Chondrocyte (in vitro differentiated cells): ENCODE data around the gene XKR7. TPM values are rescaled to one million over a fixed set of nuclear protein-coding genes. Genes with fewer than 3 reads are reported as not detected.
A peak's percentile ranks its signal among the peaks of the same experiment; 100 is the strongest.

Experiments
- DNase-seq: peaks from one replicate; pipeline ENCODE4 v3.0.0; 2021; ENCODE audit warnings: mixed read lengths, low spot score
- H3K27ac Mint-ChIP-seq: one replicate; pipeline ENCODE4 v1.8.0; 2021; ENCODE audit warnings: mild to moderate bottlenecking, moderate library complexity, mixed read lengths; ENCODE audit not compliant: unreplicated experiment
- H3K27me3 Mint-ChIP-seq: 2 replicates; pipeline ENCODE4 v1.8.0; 2021; ENCODE audit warnings: low read depth, mixed read lengths
- H3K36me3 Mint-ChIP-seq: 2 replicates; pipeline ENCODE4 v1.8.0; 2021; ENCODE audit warnings: low read depth, mixed read lengths
- H3K4me1 Mint-ChIP-seq: 2 replicates; pipeline ENCODE4 v1.8.0; 2021; ENCODE audit warnings: low read depth, mild to moderate bottlenecking, mixed read lengths
- H3K4me3 Mint-ChIP-seq: one replicate; pipeline ENCODE4 v1.8.0; 2021; ENCODE audit warnings: mild to moderate bottlenecking, moderate library complexity, mixed read lengths; ENCODE audit not compliant: unreplicated experiment
- H3K9me3 Mint-ChIP-seq: 2 replicates; pipeline ENCODE4 v1.8.0; 2021; ENCODE audit warnings: low read depth, mixed read lengths
- total RNA-seq: library from RNA; stranded (reverse); gene quantifications from 3 replicates; pipeline ENCODE4 v1.2.1, GENCODE V29; 2021
- TF ChIP-seq, protein P1 (sequence below): fragments of 200-600 bp; sonication (generic); IDR thresholded peaks from 2 replicates; pipeline ENCODE4 v1.5.0; 2021; ENCODE audit warnings: antibody characterized with exemption, mild to moderate bottlenecking, moderate library complexity

The XKR7 gene
- total RNA-seq, 1 donor from 2014 or later = 0.02 TPM

DNA sequence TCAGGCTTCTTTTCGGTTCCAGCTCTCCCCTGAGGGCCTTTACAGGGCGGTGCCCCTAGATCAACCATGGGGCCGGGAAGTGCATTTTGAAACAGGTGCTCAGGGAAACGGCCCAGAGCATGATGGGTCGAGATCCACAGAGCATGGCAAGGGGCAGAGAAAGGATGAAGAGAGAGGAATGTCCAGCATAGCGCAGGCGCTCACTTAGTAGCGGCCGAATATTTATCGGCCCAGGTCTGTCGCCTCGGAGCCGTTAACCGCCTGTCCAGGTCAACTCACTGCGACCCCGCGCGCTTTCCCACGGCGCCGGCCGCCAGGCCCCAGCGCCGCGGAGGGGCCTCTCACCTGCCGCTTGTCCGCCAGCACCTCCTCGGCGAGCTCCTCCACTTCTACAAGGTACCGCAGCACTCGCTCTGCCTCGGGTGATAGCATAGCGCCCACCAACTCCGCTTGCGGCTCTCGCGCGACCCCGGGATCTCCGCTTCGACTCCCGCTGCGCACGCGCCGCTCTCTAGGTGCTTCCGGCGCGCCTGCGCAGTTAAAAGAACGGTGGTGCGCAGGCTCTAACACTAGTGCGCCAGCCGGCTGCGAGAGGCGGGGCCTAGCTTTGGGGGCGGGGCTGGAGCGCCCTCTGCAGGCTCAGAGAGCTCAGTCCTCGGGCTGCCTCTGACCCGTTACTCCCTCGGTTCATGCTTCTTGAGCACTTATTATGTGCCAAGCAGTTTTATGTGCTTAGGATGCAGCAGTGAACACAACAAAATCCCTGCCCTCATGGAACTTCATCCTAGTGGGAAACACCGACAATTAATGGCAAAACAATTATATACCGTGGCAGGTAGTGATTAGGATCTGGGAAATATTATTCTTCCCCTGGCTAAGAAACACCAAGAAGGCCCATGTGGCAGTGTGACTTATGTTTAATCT lies 16.2 kb upstream of the XKR7 start, which contains the start of gene PDRG1:
Gene PDRG1, minus strand, starts transcription at position 517 of the 924 bp plus-strand sequence. Its CDS starts 85 bp downstream, at position 432.
- peaks cover 28% of the 10 kb centered on the region for H3K27me3 Mint-ChIP-seq
- peaks cover 3% of the 10 kb centered on the region for H3K9me3 Mint-ChIP-seq
- DNase-seq = peak; percentile 97
- TF ChIP-seq, protein P1, sequence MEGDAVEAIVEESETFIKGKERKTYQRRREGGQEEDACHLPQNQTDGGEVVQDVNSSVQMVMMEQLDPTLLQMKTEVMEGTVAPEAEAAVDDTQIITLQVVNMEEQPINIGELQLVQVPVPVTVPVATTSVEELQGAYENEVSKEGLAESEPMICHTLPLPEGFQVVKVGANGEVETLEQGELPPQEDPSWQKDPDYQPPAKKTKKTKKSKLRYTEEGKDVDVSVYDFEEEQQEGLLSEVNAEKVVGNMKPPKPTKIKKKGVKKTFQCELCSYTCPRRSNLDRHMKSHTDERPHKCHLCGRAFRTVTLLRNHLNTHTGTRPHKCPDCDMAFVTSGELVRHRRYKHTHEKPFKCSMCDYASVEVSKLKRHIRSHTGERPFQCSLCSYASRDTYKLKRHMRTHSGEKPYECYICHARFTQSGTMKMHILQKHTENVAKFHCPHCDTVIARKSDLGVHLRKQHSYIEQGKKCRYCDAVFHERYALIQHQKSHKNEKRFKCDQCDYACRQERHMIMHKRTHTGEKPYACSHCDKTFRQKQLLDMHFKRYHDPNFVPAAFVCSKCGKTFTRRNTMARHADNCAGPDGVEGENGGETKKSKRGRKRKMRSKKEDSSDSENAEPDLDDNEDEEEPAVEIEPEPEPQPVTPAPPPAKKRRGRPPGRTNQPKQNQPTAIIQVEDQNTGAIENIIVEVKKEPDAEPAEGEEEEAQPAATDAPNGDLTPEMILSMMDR = peak; percentile 98
- peak within 1 kb of the TSS; percentile 96 for H3K27ac Mint-ChIP-seq
- peak within 1 kb of the TSS; percentile 99 for H3K4me3 Mint-ChIP-seq
- H3K36me3 Mint-ChIP-seq = peaks cover 23% of the 10 kb centered on the region
- peaks cover 26% of the 10 kb centered on the region for H3K4me1 Mint-ChIP-seq

GRCh38 chr20:31953556-31954148 lies 14.3 kb upstream of the XKR7 start:
- Mint-ChIP-seq H3K9me3 (no peaks in the 10 kb centered on the region), H3K36me3 (peaks cover 10% of the 10 kb centered on the region), H3K4me1 (peaks cover 26% of the 10 kb centered on the region), H3K27ac (no peak overlapping the region), H3K27me3 (peaks cover 44% of the 10 kb centered on the region), H3K4me3 (no peak overlapping the region)
- TF ChIP-seq, protein P1 = no peak
- no peak for DNase-seq

GRCh38 chr20:31954500-31954899 lies 13.5 kb upstream of the XKR7 start:
- no peak overlapping the region for H3K27ac Mint-ChIP-seq
- peaks cover 50% of the 10 kb centered on the region for H3K27me3 Mint-ChIP-seq

DNA sequence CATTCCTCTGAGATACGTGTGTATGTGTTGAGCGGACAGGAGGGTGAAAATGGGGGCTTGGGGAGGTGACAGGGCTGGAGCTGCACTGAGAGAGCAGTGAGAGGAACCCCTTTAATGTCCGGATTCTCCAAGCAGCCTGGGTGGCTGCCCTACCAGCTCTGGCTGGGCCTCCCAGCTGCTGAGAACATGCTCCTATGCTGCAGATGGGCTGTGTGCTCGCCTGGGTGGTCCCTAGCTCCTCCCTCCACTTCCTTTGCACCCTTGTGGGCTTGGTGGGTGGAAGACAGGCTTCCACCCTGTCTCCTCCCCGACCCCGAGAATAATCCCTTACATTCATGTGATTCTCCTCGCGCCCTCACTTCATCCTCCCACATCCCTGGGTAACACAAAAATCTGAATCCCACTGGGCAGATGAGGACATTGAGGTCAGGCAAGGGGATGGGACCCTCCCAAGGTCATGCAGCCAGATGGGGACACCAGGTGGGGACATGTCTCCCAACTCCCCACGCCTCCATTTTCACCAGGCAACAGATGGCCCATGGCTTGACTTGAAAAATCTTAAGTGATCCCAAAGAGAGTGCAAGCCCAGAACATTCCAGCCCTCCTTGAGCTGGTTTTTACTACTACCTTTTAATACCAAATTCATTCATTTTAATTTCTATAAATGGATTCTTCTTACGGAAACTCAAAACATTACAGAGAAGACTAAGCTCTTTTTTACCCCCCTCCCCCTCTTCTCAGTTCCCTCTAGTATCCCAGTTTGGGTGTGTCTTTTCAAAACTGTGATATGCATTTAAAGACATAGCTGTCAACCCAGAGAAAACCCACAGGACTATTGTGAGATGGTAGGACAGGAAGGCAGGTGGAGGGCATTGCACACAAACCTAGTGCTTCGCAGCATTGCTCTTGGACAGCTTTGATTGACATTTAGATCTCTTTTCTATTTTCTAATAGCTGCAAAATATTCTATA lies 11.1 kb upstream of the XKR7 start:
- Mint-ChIP-seq H3K4me3 (no peak overlapping the region), H3K27me3 (peaks cover 70% of the 10 kb centered on the region), H3K4me1 (peaks cover under 1% of the 10 kb centered on the region), H3K27ac (no peak overlapping the region), H3K36me3 (peaks cover under 1% of the 10 kb centered on the region), H3K9me3 (no peaks in the 10 kb centered on the region)
- no peak for DNase-seq
- TF ChIP-seq, protein P1 = no peak

More at GRCh38 chr20:31954500-31954899, 13.5 kb upstream of the XKR7 start:
- no peaks in the 10 kb centered on the region for H3K9me3 Mint-ChIP-seq
- TF ChIP-seq, protein P1 = no peak
- H3K4me3 Mint-ChIP-seq = no peak overlapping the region
- peaks cover 22% of the 10 kb centered on the region for H3K4me1 Mint-ChIP-seq
- H3K36me3 Mint-ChIP-seq = peaks cover 6% of the 10 kb centered on the region
- DNase-seq = no peak
